HepG2 (cell line): ENCODE measurements around the gene NUDT3. TPM values are rescaled to one million over a fixed set of nuclear protein-coding genes. Genes with fewer than 3 reads are reported as not detected.

Experiments
- CAMTA2 ChIP-seq: sonication (generic); formaldehyde crosslinking; IDR thresholded peaks from 2 replicates; pipeline ENCODE4 v1.4.0; 2020; ENCODE audit warnings: mild to moderate bottlenecking, missing genetic modification reagents, borderline replicate concordance
- CREB3 ChIP-seq: sonication (generic); formaldehyde crosslinking; IDR thresholded peaks from 2 replicates; pipeline ENCODE4 v1.5.0; 2020; ENCODE audit warnings: missing genetic modification reagents
- CTCF ChIP-seq: sonication (generic); formaldehyde crosslinking; IDR thresholded peaks from 2 replicates; pipeline ENCODE4 v1.5.0; 2020; ENCODE audit warnings: mild to moderate bottlenecking, missing genetic modification reagents, moderate library complexity
- ETV6 ChIP-seq: sonication (generic); formaldehyde crosslinking; conservative IDR thresholded peaks from 2 replicates; pipeline ENCODE4 v1.4.0; 2020; ENCODE audit warnings: missing genetic modification reagents
- FOXA1 ChIP-seq, 2 experiments: fragments of 450-650 bp in 1 of 2; sonication (generic) in 1 of 2; formaldehyde crosslinking in 1 of 2; IDR thresholded peaks; 2 replicates each; pipeline versions ENCODE4 v1.4.0 to v1.6.1; 2016 to 2020; ENCODE audit warnings: missing genetic modification reagents in 1 of 2
- KDM2A ChIP-seq: sonication (generic); formaldehyde crosslinking; IDR thresholded peaks from 2 replicates; pipeline ENCODE4 v1.4.0; 2020; ENCODE audit warnings: low read depth, missing genetic modification reagents, borderline replicate concordance
- KMT2A ChIP-seq: sonication (generic); formaldehyde crosslinking; IDR thresholded peaks from 2 replicates; pipeline ENCODE4 v1.4.0; 2020; ENCODE audit warnings: missing genetic modification reagents
- MEIS1 ChIP-seq: sonication (generic); formaldehyde crosslinking; IDR thresholded peaks from 2 replicates; pipeline ENCODE4 v1.9.0; 2021; ENCODE audit warnings: mild to moderate bottlenecking, missing genetic modification reagents, moderate library complexity, borderline replicate concordance
- MXI1 ChIP-seq: IDR thresholded peaks from 3 replicates; pipeline ENCODE4 v1.6.1; 2012; ENCODE audit warnings: low read depth, low read length, inconsistent platforms, borderline replicate concordance
- NFKB2 ChIP-seq: sonication (generic); formaldehyde crosslinking; IDR thresholded peaks from 2 replicates; pipeline ENCODE4 v1.4.0; 2020; ENCODE audit warnings: missing genetic modification reagents, borderline replicate concordance
- NFKBIZ ChIP-seq: IDR thresholded peaks from 2 replicates; pipeline ENCODE4 v1.6.1; 2018; ENCODE audit warnings: missing genetic modification reagents, missing compliant biosample characterization
- NR2F1 ChIP-seq, 2 experiments: fragments of 450-650 bp in 1 of 2; formaldehyde crosslinking in 1 of 2; IDR thresholded peaks; 2 replicates each; pipeline versions ENCODE4 v1.5.0 to v1.6.1; 2016 to 2020; ENCODE audit warnings: mild to moderate bottlenecking in 1 of 2, missing compliant biosample characterization in 1 of 2, missing genetic modification reagents in 1 of 2, moderate library complexity in 1 of 2
- ONECUT2 ChIP-seq: sonication (generic); formaldehyde crosslinking; IDR thresholded peaks from 2 replicates; pipeline ENCODE4 v1.4.0; 2020; ENCODE audit warnings: missing genetic modification reagents
- PAWR ChIP-seq: sonication (generic); formaldehyde crosslinking; IDR thresholded peaks from 2 replicates; pipeline ENCODE4 v1.4.0; 2020; ENCODE audit warnings: missing genetic modification reagents, mild to moderate bottlenecking, borderline replicate concordance
- PCBP2 ChIP-seq: fragments of 200-400 bp; formaldehyde crosslinking; optimal IDR thresholded peaks from 2 replicates; pipeline ENCODE3; 2018; ENCODE audit warnings: low read length, low read depth; ENCODE audit not compliant: poor library complexity, severe bottlenecking
- SRSF1 ChIP-seq: fragments of 200-400 bp; formaldehyde crosslinking; optimal IDR thresholded peaks from 2 replicates; pipeline ENCODE3; 2017; ENCODE audit warnings: mild to moderate bottlenecking, low read depth, low read length, moderate library complexity
- ZC3H13 ChIP-seq: sonication (generic); formaldehyde crosslinking; IDR thresholded peaks from 2 replicates; pipeline ENCODE4 v1.8.1; 2023; ENCODE audit warnings: mild to moderate bottlenecking, missing genetic modification reagents, moderate library complexity
- ZNF180 ChIP-seq: sonication (generic); formaldehyde crosslinking; IDR thresholded peaks from 2 replicates; pipeline ENCODE4 v1.4.0; 2020; ENCODE audit warnings: low read depth, missing genetic modification reagents, borderline replicate concordance
- ZNF3 ChIP-seq: IDR thresholded peaks from 2 replicates; pipeline ENCODE4 v1.7.0; 2017; ENCODE audit warnings: inconsistent platforms
- ZNF878 ChIP-seq: sonication (generic); formaldehyde crosslinking; IDR thresholded peaks from 2 replicates; pipeline ENCODE4 v1.8.1; 2023; ENCODE audit warnings: mild to moderate bottlenecking, missing genetic modification reagents, moderate library complexity
- ZSCAN9 ChIP-seq: IDR thresholded peaks from 2 replicates; pipeline ENCODE4 v1.6.1; 2016; ENCODE audit warnings: borderline replicate concordance
- polyA plus RNA-seq, 8 experiments: library from polyadenylated mRNA; depleted of rRNA in 3 of 8; stranded (reverse) in 7 of 8; unstranded in 1 of 8; fragments of >200 nt; fragmentation: Illumina TruSeq in 4 of 8; extraction: Trizol in 4 of 8; gene quantifications; 2 replicates each; pipeline versions ENCODE4 v1.2.1 to v1.2.3, GENCODE V29; 2011 to 2016; ENCODE audit warnings: low read depth in 4 of 8, missing spikeins in 1 of 8, mixed read lengths in 1 of 8; ENCODE audit not compliant: insufficient read depth in 1 of 8
- total RNA-seq, 5 experiments: library from RNA; depleted of rRNA; stranded (reverse); fragments of >200 nt; fragmentation: Illumina TruSeq; extraction: Trizol; gene quantifications; 2 replicates each; pipeline ENCODE4 v1.2.3, GENCODE V29; 2016; ENCODE audit warnings: low read depth in 1 of 5
- TF ChIP-seq, protein P1 (sequence below): sonication (generic); formaldehyde crosslinking; IDR thresholded peaks from 2 replicates; pipeline ENCODE4 v1.9.0; 2021; ENCODE audit warnings: missing genetic modification reagents, borderline replicate concordance
- TF ChIP-seq, protein P2 (sequence below): sonication (generic); formaldehyde crosslinking; IDR thresholded peaks from 2 replicates; pipeline ENCODE4 v1.4.0; 2020; ENCODE audit warnings: mild to moderate bottlenecking, missing genetic modification reagents

NUDT3 gene
- total and polyA plus RNA-seq, 2 of the 13 experiments (the other 11 are each of a cell fraction or from before 2014, with no cell fraction given) = 20.2 to 20.6 TPM

- TF ChIP-seq, protein P1, sequence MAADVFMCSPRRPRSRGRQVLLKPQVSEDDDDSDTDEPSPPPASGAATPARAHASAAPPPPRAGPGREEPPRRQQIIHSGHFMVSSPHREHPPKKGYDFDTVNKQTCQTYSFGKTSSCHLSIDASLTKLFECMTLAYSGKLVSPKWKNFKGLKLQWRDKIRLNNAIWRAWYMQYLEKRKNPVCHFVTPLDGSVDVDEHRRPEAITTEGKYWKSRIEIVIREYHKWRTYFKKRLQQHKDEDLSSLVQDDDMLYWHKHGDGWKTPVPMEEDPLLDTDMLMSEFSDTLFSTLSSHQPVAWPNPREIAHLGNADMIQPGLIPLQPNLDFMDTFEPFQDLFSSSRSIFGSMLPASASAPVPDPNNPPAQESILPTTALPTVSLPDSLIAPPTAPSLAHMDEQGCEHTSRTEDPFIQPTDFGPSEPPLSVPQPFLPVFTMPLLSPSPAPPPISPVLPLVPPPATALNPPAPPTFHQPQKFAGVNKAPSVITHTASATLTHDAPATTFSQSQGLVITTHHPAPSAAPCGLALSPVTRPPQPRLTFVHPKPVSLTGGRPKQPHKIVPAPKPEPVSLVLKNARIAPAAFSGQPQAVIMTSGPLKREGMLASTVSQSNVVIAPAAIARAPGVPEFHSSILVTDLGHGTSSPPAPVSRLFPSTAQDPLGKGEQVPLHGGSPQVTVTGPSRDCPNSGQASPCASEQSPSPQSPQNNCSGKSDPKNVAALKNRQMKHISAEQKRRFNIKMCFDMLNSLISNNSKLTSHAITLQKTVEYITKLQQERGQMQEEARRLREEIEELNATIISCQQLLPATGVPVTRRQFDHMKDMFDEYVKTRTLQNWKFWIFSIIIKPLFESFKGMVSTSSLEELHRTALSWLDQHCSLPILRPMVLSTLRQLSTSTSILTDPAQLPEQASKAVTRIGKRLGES (CRISPR knock-in tag) = 0 out of 2 replicates have a peak, but pooled peaks have one; percentile 34
- TF ChIP-seq PCBP2 = no peak
- TF ChIP-seq ONECUT2 = no peak
- TF ChIP-seq NFKB2 (CRISPR knock-in tag) = no peak
- no peak for TF ChIP-seq CREB3 (CRISPR knock-in tag)
- no peak for TF ChIP-seq FOXA1 (IDR thresholded peaks at IDR 0.05)
- no peak for TF ChIP-seq FOXA1 (CRISPR knock-in tag; IDR thresholded peaks at IDR 0.05)
- no peak for TF ChIP-seq ZNF3 (CRISPR knock-in tag)
- TF ChIP-seq CTCF = no peak
- no peak for TF ChIP-seq MXI1
- no peak for TF ChIP-seq PAWR (CRISPR knock-in tag)
- 0 out of 2 replicates have a peak, but pooled peaks have one; percentile 19 for TF ChIP-seq KMT2A (CRISPR knock-in tag)
- TF ChIP-seq KDM2A (CRISPR knock-in tag) = no peak
- no peak for TF ChIP-seq NFKBIZ (CRISPR knock-in tag)
- TF ChIP-seq, protein P2, sequence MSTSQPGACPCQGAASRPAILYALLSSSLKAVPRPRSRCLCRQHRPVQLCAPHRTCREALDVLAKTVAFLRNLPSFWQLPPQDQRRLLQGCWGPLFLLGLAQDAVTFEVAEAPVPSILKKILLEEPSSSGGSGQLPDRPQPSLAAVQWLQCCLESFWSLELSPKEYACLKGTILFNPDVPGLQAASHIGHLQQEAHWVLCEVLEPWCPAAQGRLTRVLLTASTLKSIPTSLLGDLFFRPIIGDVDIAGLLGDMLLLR = no peak
- no peak for TF ChIP-seq ETV6 (CRISPR knock-in tag)
- TF ChIP-seq NR2F1 (CRISPR knock-in tag; IDR thresholded peaks at IDR 0.05) = no peak
- TF ChIP-seq CAMTA2 (CRISPR knock-in tag) = no peak
- TF ChIP-seq SRSF1 = no peak
- no peak for TF ChIP-seq ZC3H13 (CRISPR knock-in tag)
- TF ChIP-seq ZSCAN9 (CRISPR knock-in tag) = no peak
- TF ChIP-seq MEIS1 (CRISPR knock-in tag) = 0 out of 2 replicates have a peak, but pooled peaks have one; percentile 3
- TF ChIP-seq ZNF878 = peak; percentile 73; the same call in 1 of the 2 replicates
- no peak for TF ChIP-seq ZNF180 (CRISPR knock-in tag)
Measured at GRCh38 chr6:34391473-34391785, 1.0 kb downstream of the NUDT3 start (continued).
